GM23248 (cell line): ENCODE measurements around the gene PLA2R1.
"Not testable (repeated sequence)": the region's sequence is repeated elsewhere in the genome, so short reads cannot be mapped to it uniquely, and the experiment has no call there.

ENCODE experiments used
- EZH2 ChIP-seq: fragments of 200-600 bp; sonication (generic); IDR thresholded peaks from 2 replicates; pipeline ENCODE4 v1.6.1; 2018; ENCODE audit warnings: antibody characterized with exemption, mild to moderate bottlenecking; ENCODE audit not compliant: insufficient read depth, poor library complexity, severe bottlenecking
- EZH2phosphoT487 ChIP-seq: fragments of 200-600 bp; sonication (generic); IDR thresholded peaks from 2 replicates; pipeline ENCODE4 v1.6.1; 2018; ENCODE audit warnings: antibody characterized with exemption, moderate library complexity, mild to moderate bottlenecking, low read depth; ENCODE audit not compliant: insufficient read depth

- not testable (repeated sequence) for TF ChIP-seq EZH2, EZH2phosphoT487
Observed at GRCh38 chr2:159962513-159962912, 99.9 kb downstream of the PLA2R1 start.
